HS-27A (cell line): ENCODE results near the gene FGF11.

ENCODE experiments used
- DNase-seq: peaks from one replicate; pipeline ENCODE4 v3.0.0-alpha.2; 2012; ENCODE audit warnings: low read depth, missing footprints

Gene FGF11

GRCh38 chr17:7408252-7408727, 31.0 kb upstream of the FGF11 start:
- DNase-seq, result no peak

- DNase-seq, result no peak
Observed at GRCh38 chr17:7408863-7409262, 30.4 kb upstream of the FGF11 start.

- DNase-seq, result no peak
Observed at GRCh38 chr17:7409716-7410115, 29.6 kb upstream of the FGF11 start.

- no peak for DNase-seq
Observed at GRCh38 chr17:7410634-7411426, 28.5 kb upstream of the FGF11 start.

- no peak for DNase-seq
Observed at GRCh38 chr17:7411427-7411750, 27.9 kb upstream of the FGF11 start.

GRCh38 chr17:7413346-7413985, 25.8 kb upstream of the FGF11 start:
- no peak for DNase-seq

GRCh38 chr17:7414837-7415236, 24.5 kb upstream of the FGF11 start:
- DNase-seq, result no peak

- DNase-seq, result no peak
Observed at GRCh38 chr17:7415784-7416183, 23.5 kb upstream of the FGF11 start.

GRCh38 chr17:7416323-7416722, 23.0 kb upstream of the FGF11 start:
- DNase-seq, result no peak

GRCh38 chr17:7417056-7417655, 22.2 kb upstream of the FGF11 start:
- DNase-seq, result no peak

- no peak for DNase-seq
Observed at GRCh38 chr17:7418472-7419152, 20.7 kb upstream of the FGF11 start.

- DNase-seq, result no peak
Observed at GRCh38 chr17:7419819-7420610, 19.3 kb upstream of the FGF11 start, which contains the start of gene SPEM1. SPEM1 (plus strand) TSS chr17:7420324; CDS start chr17:7420385, 61 bp downstream.

GRCh38 chr17:7421186-7421585, 18.1 kb upstream of the FGF11 start:
- no peak for DNase-seq

GRCh38 chr17:7423679-7424078, 15.6 kb upstream of the FGF11 start:
- DNase-seq, result no peak

GRCh38 chr17:7425316-7425715, 14.0 kb upstream of the FGF11 start, which contains the start of gene SPEM2:
SPEM2 (plus strand) TSS chr17:7425616; CDS start chr17:7425689, 73 bp downstream.
- DNase-seq, result no peak

GRCh38 chr17:7425756-7426155, 13.6 kb upstream of the FGF11 start:
- no peak for DNase-seq

- no peak for DNase-seq
Observed at GRCh38 chr17:7426203-7426863, 13.0 kb upstream of the FGF11 start.

- DNase-seq, result no peak
Observed at GRCh38 chr17:7426896-7427489, 12.3 kb upstream of the FGF11 start.

- DNase-seq, result no peak
Observed at GRCh38 chr17:7427549-7427948, 11.8 kb upstream of the FGF11 start.

GRCh38 chr17:7428557-7428956, 10.8 kb upstream of the FGF11 start, which contains the start of gene SPEM3:
SPEM3 (plus strand) TSS chr17:7428857; CDS start chr17:7428903, 46 bp downstream.
- no peak for DNase-seq

- DNase-seq, result no peak
Observed at GRCh38 chr17:7429722-7430121, 9.6 kb upstream of the FGF11 start.
